ENCODE data around the gene POLR3G.

The POLR3G gene

GRCh38 chr5:90477621-90478215 lies 3.1 kb downstream of the POLR3G start:
- TF ChIP-seq CTCF (IDR thresholded peaks at IDR 0.05; ENCODE audit: borderline replicate concordance, control extremely low read depth, extremely low read depth, insufficient read depth, missing control alignments): no peak
- in situ Hi-C loops (cut with MboI; ENCODE audit: low sequenced_read_pairs, unreplicated experiment): no loop called here
- DNase-seq (ENCODE audit: low spot score): no peak

- no peak for DNase-seq (ENCODE audit: low spot score)
- TF ChIP-seq CTCF (IDR thresholded peaks at IDR 0.05; ENCODE audit: borderline replicate concordance, control extremely low read depth, extremely low read depth, insufficient read depth, missing control alignments): no peak
- in situ Hi-C loops (cut with MboI; ENCODE audit: low sequenced_read_pairs, unreplicated experiment): no loop called here
Measured at GRCh38 chr5:90479611-90480385, 5.1 kb downstream of the POLR3G start.

- no peak for DNase-seq (ENCODE audit: low spot score)
- in situ Hi-C loops (cut with MboI; ENCODE audit: low sequenced_read_pairs, unreplicated experiment): no loop called here
- TF ChIP-seq CTCF (IDR thresholded peaks at IDR 0.05; ENCODE audit: borderline replicate concordance, control extremely low read depth, extremely low read depth, insufficient read depth, missing control alignments): no peak
Measured at GRCh38 chr5:90480699-90481098, 6.0 kb downstream of the POLR3G start.

GRCh38 chr5:90483206-90483605 lies 8.5 kb downstream of the POLR3G start:
- TF ChIP-seq CTCF (IDR thresholded peaks at IDR 0.05; ENCODE audit: borderline replicate concordance, control extremely low read depth, extremely low read depth, insufficient read depth, missing control alignments): no peak
- in situ Hi-C loops (cut with MboI; ENCODE audit: low sequenced_read_pairs, unreplicated experiment): no loop called here
- no peak for DNase-seq (ENCODE audit: low spot score)

- in situ Hi-C loops (cut with MboI; ENCODE audit: low sequenced_read_pairs, unreplicated experiment): no loop called here
- no peak for TF ChIP-seq CTCF (IDR thresholded peaks at IDR 0.05; ENCODE audit: borderline replicate concordance, control extremely low read depth, extremely low read depth, insufficient read depth, missing control alignments)
- DNase-seq (ENCODE audit: low spot score): no peak
Measured at GRCh38 chr5:90484540-90484939, 9.9 kb downstream of the POLR3G start.

GRCh38 chr5:90488791-90489190 lies 14.1 kb downstream of the POLR3G start:
- DNase-seq (ENCODE audit: low spot score): no peak
- TF ChIP-seq CTCF (IDR thresholded peaks at IDR 0.05; ENCODE audit: borderline replicate concordance, control extremely low read depth, extremely low read depth, insufficient read depth, missing control alignments): no peak
- in situ Hi-C loops (cut with MboI; ENCODE audit: low sequenced_read_pairs, unreplicated experiment): no loop called here
